Measurements from ENCODE around the gene C19orf44. TPM values are rescaled to one million over a fixed set of nuclear protein-coding genes. Genes with fewer than 3 reads are reported as not detected.

Gene C19orf44
- total RNA-seq, 2 donors from 2014 or later = 7.9 TPM

DNA sequence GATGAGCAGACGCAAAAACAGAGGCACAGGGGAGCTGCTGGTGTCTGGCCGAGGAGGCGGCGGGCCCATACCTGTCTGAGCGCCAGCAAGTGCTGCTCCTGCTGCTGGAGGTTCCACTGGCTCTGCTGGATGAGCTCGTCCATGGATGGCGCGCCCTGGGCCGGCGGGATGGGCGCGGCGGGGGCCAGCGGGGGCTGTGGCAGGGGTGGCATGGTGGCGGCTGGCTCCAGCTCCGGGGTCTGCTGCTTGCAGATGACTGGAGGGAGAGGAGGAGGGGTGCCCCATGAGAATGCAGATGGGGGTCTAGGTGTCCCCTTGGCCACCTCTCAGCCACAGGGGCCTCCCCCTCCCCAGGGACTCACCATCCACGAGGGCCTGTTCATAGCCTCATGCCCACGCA is 39.2 kb downstream of the C19orf44 start:
- peaks cover 82% of the 10 kb centered on the region for H3K36me3 ChIP-seq (ENCODE audit: control insufficient read depth, insufficient read depth, low read length)
- Mint-ChIP-seq H3K4me3 (no peak overlapping the region), H3K9me3 (no peaks in the 10 kb centered on the region), H3K27ac (no peak overlapping the region), H3K27me3 (ENCODE audit: insufficient read depth) (no peaks in the 10 kb centered on the region), H3K36me3 (ENCODE audit: low read depth) (peaks cover 76% of the 10 kb centered on the region), H3K4me1 (no peaks in the 10 kb centered on the region)
- H3K9me3 ChIP-seq (ENCODE audit: control insufficient read depth, low read length) = no peaks in the 10 kb centered on the region
- H3K4me1 ChIP-seq (ENCODE audit: control insufficient read depth, insufficient read depth, low read length) = no peaks in the 10 kb centered on the region
- no peaks in the 10 kb centered on the region for H3K27me3 ChIP-seq (ENCODE audit: control insufficient read depth, insufficient read depth, low read length, poor library complexity, severe bottlenecking)
- 93 to 96% methylated on average over 3 to 18 of the region's 18 CpGs for WGBS, 2 experiments (ENCODE audit: insufficient coverage in 1 of 2, insufficient read length in 1 of 2)
- H3K9ac ChIP-seq (ENCODE audit: extremely low read depth, low read length, poor library complexity, severe bottlenecking) = no peak overlapping the region
- H3K27ac ChIP-seq (ENCODE audit: low read depth, low read length) = no peak overlapping the region
- TF ChIP-seq, protein P1, sequence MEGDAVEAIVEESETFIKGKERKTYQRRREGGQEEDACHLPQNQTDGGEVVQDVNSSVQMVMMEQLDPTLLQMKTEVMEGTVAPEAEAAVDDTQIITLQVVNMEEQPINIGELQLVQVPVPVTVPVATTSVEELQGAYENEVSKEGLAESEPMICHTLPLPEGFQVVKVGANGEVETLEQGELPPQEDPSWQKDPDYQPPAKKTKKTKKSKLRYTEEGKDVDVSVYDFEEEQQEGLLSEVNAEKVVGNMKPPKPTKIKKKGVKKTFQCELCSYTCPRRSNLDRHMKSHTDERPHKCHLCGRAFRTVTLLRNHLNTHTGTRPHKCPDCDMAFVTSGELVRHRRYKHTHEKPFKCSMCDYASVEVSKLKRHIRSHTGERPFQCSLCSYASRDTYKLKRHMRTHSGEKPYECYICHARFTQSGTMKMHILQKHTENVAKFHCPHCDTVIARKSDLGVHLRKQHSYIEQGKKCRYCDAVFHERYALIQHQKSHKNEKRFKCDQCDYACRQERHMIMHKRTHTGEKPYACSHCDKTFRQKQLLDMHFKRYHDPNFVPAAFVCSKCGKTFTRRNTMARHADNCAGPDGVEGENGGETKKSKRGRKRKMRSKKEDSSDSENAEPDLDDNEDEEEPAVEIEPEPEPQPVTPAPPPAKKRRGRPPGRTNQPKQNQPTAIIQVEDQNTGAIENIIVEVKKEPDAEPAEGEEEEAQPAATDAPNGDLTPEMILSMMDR (conservative IDR thresholded peaks at IDR 0.05) = no peak
- no peak overlapping the region for H3K4me3 ChIP-seq (ENCODE audit: low read length)
- no peak for DNase-seq

DNA sequence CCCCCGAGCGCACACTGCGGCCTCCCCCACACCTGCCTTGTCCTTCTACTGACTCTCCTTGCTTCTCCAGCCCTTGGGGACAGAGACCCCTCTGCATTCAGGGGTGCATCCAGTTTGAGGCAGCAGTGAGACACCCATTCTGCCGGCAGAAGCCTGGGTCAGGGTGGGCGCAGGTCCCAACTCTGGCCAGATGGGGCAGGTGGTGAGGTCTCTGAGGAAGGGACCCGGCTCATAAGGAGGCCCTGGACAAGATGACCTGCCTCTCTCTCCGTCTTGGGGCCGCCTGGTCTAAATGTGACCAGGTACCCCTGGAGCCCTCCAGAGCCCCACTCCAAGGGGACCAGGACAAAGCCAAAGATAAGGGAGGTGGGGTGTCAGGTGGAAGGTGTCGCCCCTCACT is 39.9 kb downstream of the C19orf44 start:
- Mint-ChIP-seq H3K27ac (no peak overlapping the region), H3K4me3 (no peak overlapping the region), H3K9me3 (no peaks in the 10 kb centered on the region), H3K4me1 (peaks cover 2% of the 10 kb centered on the region), H3K27me3 (ENCODE audit: insufficient read depth) (no peaks in the 10 kb centered on the region), H3K36me3 (ENCODE audit: low read depth) (peaks cover 76% of the 10 kb centered on the region)
- Histone ChIP-seq H3K27me3 (ENCODE audit: control insufficient read depth, insufficient read depth, low read length, poor library complexity, severe bottlenecking) (no peaks in the 10 kb centered on the region), H3K9ac (ENCODE audit: extremely low read depth, low read length, poor library complexity, severe bottlenecking) (no peak overlapping the region), H3K9me3 (ENCODE audit: control insufficient read depth, low read length) (no peaks in the 10 kb centered on the region), H3K4me3 (ENCODE audit: low read length) (no peak overlapping the region), H3K4me1 (ENCODE audit: control insufficient read depth, insufficient read depth, low read length) (no peaks in the 10 kb centered on the region), H3K27ac (ENCODE audit: low read depth, low read length) (no peak overlapping the region), H3K36me3 (ENCODE audit: control insufficient read depth, insufficient read depth, low read length) (peaks cover 80% of the 10 kb centered on the region)
- 93 to 100% methylated on average over 3 to 9 of the region's 9 CpGs for WGBS, 2 experiments (ENCODE audit: insufficient coverage in 1 of 2, insufficient read length in 1 of 2)
- TF ChIP-seq, protein P1 (conservative IDR thresholded peaks at IDR 0.05) = peak; percentile 32
- DNase-seq = no peak

DNA sequence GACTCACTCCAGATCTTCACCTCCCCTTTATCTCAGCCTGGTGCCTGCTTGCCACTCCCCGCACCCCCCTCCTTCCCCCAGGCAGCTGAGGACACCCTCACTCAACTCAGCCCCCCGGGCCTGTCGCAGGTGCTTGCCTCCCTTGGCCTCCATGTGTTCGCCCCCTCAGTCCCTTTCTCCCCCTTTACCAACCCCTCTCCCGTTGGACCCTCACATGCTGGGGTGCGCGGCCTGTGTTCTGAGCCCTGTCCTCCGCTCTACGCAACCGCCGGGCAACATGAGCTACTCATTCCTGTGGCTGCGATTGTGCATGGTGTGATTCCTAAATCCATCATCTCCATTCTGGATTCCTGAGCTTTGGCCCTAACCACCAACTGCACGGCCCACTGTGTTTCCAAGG is 40.9 kb downstream of the C19orf44 start:
- no peak overlapping the region for H3K27ac ChIP-seq (ENCODE audit: low read depth, low read length)
- Mint-ChIP-seq H3K9me3 (no peaks in the 10 kb centered on the region), H3K27me3 (ENCODE audit: insufficient read depth) (no peaks in the 10 kb centered on the region), H3K4me1 (peaks cover 6% of the 10 kb centered on the region), H3K36me3 (ENCODE audit: low read depth) (peaks cover 71% of the 10 kb centered on the region), H3K27ac (no peak overlapping the region), H3K4me3 (no peak overlapping the region)
- no peak overlapping the region for H3K4me3 ChIP-seq (ENCODE audit: low read length)
- TF ChIP-seq, protein P1 (conservative IDR thresholded peaks at IDR 0.05) = no peak
- no peaks in the 10 kb centered on the region for H3K4me1 ChIP-seq (ENCODE audit: control insufficient read depth, insufficient read depth, low read length)
- WGBS, 2 experiments (ENCODE audit: insufficient coverage in 1 of 2, insufficient read length in 1 of 2) = 95 to 98% methylated on average over 7 to 13 of the region's 13 CpGs
- H3K9me3 ChIP-seq (ENCODE audit: control insufficient read depth, low read length) = no peaks in the 10 kb centered on the region
- H3K27me3 ChIP-seq (ENCODE audit: control insufficient read depth, insufficient read depth, low read length, poor library complexity, severe bottlenecking) = no peaks in the 10 kb centered on the region
- DNase-seq = no peak
- H3K9ac ChIP-seq (ENCODE audit: extremely low read depth, low read length, poor library complexity, severe bottlenecking) = no peak overlapping the region
- peaks cover 71% of the 10 kb centered on the region for H3K36me3 ChIP-seq (ENCODE audit: control insufficient read depth, insufficient read depth, low read length)

Measured in endodermal cell (in vitro differentiated cells).